IMR-90 (cell line): Measurements from ENCODE around the gene CCDC171. TPM values are rescaled to one million over a fixed set of nuclear protein-coding genes. Genes with fewer than 3 reads are reported as not detected.

ENCODE experiments used
- ATAC-seq: fragments of 200-7000 bp; cut with Tn5 transposase; 2 replicates; pipeline ENCODE4 v1.9.1; 2020; ENCODE audit warnings: low read depth, mild to moderate bottlenecking, moderate library complexity
- BruUV-seq: library from RNA; stranded (reverse); fragments of 400-500 nt; replicated peaks from 2 replicates; lab custom pipeline; 2021; lab: Mats Ljungman, UMichigan
- CTCF ChIA-PET: fragments of 300-600 bp; formaldehyde crosslinking; extraction: SDS; loops from one replicate; lab custom pipeline; 2021; ENCODE audit warnings: antibody characterized with exemption; lab: Yijun Ruan, JAX
- POLR2A ChIA-PET: fragments of 300-600 bp; sonication (Branson Sonifier 250); formaldehyde crosslinking; loops from one replicate; lab custom pipeline; 2022; ENCODE audit warnings: antibody characterized with exemption; ENCODE audit not compliant: unreplicated experiment; lab: Charles Lee
- DNase-seq: peaks from one replicate; pipeline ENCODE4 v3.0.0; 2013
- H2AFZ ChIP-seq: replicated peaks from 2 replicates; pipeline ENCODE3; 2013; ENCODE audit warnings: low read length, mild to moderate bottlenecking; ENCODE audit not compliant: poor library complexity
- H2AK5ac ChIP-seq: 2 replicates; pipeline ENCODE4 v1.6.1; 2013; ENCODE audit warnings: low read depth, low read length, inconsistent platforms
- H2AK9ac ChIP-seq: replicated peaks from 2 replicates; pipeline ENCODE3; 2013; ENCODE audit warnings: mild to moderate bottlenecking, low read depth, low read length, moderate library complexity; ENCODE audit not compliant: poor library complexity
- H2BK120ac ChIP-seq: 2 replicates; pipeline ENCODE4 v1.6.1; 2013; ENCODE audit warnings: low read depth, low read length, inconsistent platforms
- H2BK15ac ChIP-seq: 3 replicates; pipeline ENCODE4 v1.6.1; 2013; ENCODE audit warnings: low read depth, low read length, inconsistent platforms
- H2BK20ac ChIP-seq: 2 replicates; pipeline ENCODE4 v1.6.1; 2013; ENCODE audit warnings: low read depth, mild to moderate bottlenecking, inconsistent platforms, low read length, moderate library complexity
- H2BK5ac ChIP-seq: 2 replicates; pipeline ENCODE4 v1.6.1; 2013; ENCODE audit warnings: mild to moderate bottlenecking, low read depth, low read length, inconsistent platforms; ENCODE audit not compliant: poor library complexity, severe bottlenecking
- H3K14ac ChIP-seq: replicated peaks from 2 replicates; pipeline ENCODE4 v1.6.1; 2013; ENCODE audit warnings: low read depth, low read length, inconsistent platforms
- H3K18ac ChIP-seq: 2 replicates; pipeline ENCODE4 v1.6.1; 2013; ENCODE audit warnings: low read depth, low read length, control low read depth
- H3K23ac ChIP-seq: 2 replicates; pipeline ENCODE4 v1.6.1; 2013; ENCODE audit warnings: low read depth, low read length, inconsistent platforms
- H3K27ac ChIP-seq: 2 replicates; pipeline ENCODE4 v1.5.1; 2013; ENCODE audit warnings: mild to moderate bottlenecking, control low read depth, low read length; ENCODE audit not compliant: insufficient read depth
- H3K27me3 ChIP-seq: 2 replicates; pipeline ENCODE4 v1.6.1; 2013; ENCODE audit warnings: low read length; ENCODE audit not compliant: control insufficient read depth, insufficient read depth
- H3K36me3 ChIP-seq: 2 replicates; pipeline ENCODE4 v1.6.1; 2013; ENCODE audit warnings: low read length, mixed read lengths; ENCODE audit not compliant: control insufficient read depth, insufficient read depth
- H3K4ac ChIP-seq: 2 replicates; pipeline ENCODE4 v1.6.1; 2013; ENCODE audit warnings: low read depth, low read length, inconsistent platforms
- H3K4me1 ChIP-seq: 2 replicates; pipeline ENCODE4 v1.6.1; 2013; ENCODE audit warnings: low read length, mixed read lengths; ENCODE audit not compliant: control insufficient read depth, insufficient read depth
- H3K4me2 ChIP-seq: 2 replicates; pipeline ENCODE4 v1.6.1; 2013; ENCODE audit warnings: low read depth, mild to moderate bottlenecking, control low read depth, low read length, moderate library complexity
- H3K4me3 ChIP-seq: 2 replicates; pipeline ENCODE4 v1.5.1; 2013; ENCODE audit warnings: low read depth, mild to moderate bottlenecking, control low read depth, low read length, moderate library complexity; ENCODE audit not compliant: insufficient read depth
- H3K56ac ChIP-seq: 2 replicates; pipeline ENCODE4 v1.6.1; 2013; ENCODE audit warnings: low read length, inconsistent platforms; ENCODE audit not compliant: insufficient read depth; ENCODE audit errors: extremely low read depth
- H3K79me1 ChIP-seq, 2 experiments: 2 replicates each; pipeline ENCODE4 v1.6.1; 2013; ENCODE audit warnings: low read length in 2 of 2, inconsistent platforms in 1 of 2, low read depth in 1 of 2
- H3K9ac ChIP-seq: 2 replicates; pipeline ENCODE4 v1.6.1; 2013; ENCODE audit warnings: low read depth, low read length, control low read depth
- H3K9me1 ChIP-seq: 2 replicates; pipeline ENCODE4 v1.6.1; 2013; ENCODE audit warnings: low read length, inconsistent platforms; ENCODE audit not compliant: insufficient read depth
- H3K9me3 ChIP-seq: 2 replicates; pipeline ENCODE4 v1.6.1; 2013; ENCODE audit warnings: low read length; ENCODE audit not compliant: control insufficient read depth, insufficient read depth
- H4K20me1 ChIP-seq: 2 replicates; pipeline ENCODE4 v1.6.1; 2013; ENCODE audit warnings: low read length, inconsistent platforms; ENCODE audit not compliant: insufficient read depth
- H4K5ac ChIP-seq: 2 replicates; pipeline ENCODE4 v1.6.1; 2013; ENCODE audit warnings: mild to moderate bottlenecking, low read depth, low read length, control low read depth
- H4K8ac ChIP-seq, 2 experiments: 2 replicates each; pipeline ENCODE4 v1.6.1; 2013; ENCODE audit warnings: low read depth in 2 of 2, low read length in 2 of 2, control low read depth in 1 of 2, inconsistent platforms in 1 of 2
- H4K91ac ChIP-seq: 2 replicates; pipeline ENCODE4 v1.6.1; 2013; ENCODE audit warnings: low read depth, low read length, inconsistent platforms; ENCODE audit not compliant: insufficient read depth
- BHLHE40 ChIP-seq: fragments of 150-350 bp; IDR thresholded peaks from 2 replicates; pipeline ENCODE4 v1.6.1; 2016; ENCODE audit warnings: mild to moderate bottlenecking, low read depth, low read length
- CEBPB ChIP-seq: IDR thresholded peaks from 2 replicates; pipeline ENCODE4 v1.6.1; 2012; ENCODE audit warnings: low read depth, low read length, improper control_type of control experiment
- CHD1 ChIP-seq: IDR thresholded peaks from 2 replicates; pipeline ENCODE4 v1.6.1; 2012; ENCODE audit warnings: low read depth, low read length, improper control_type of control experiment
- CTCF ChIP-seq: conservative IDR thresholded peaks from 2 replicates; pipeline ENCODE4 v1.5.1; 2012; ENCODE audit warnings: mild to moderate bottlenecking, low read depth, low read length, improper control_type of control experiment
- ELK1 ChIP-seq: fragments of 150-350 bp; IDR thresholded peaks from 2 replicates; pipeline ENCODE4 v1.6.1; 2016; ENCODE audit warnings: low read depth, mild to moderate bottlenecking, low read length, moderate library complexity, borderline replicate concordance
- FOS ChIP-seq: fragments of 150-350 bp; IDR thresholded peaks from 2 replicates; pipeline ENCODE4 v1.6.1; 2016; ENCODE audit warnings: low read depth, low read length
- MAZ ChIP-seq: IDR thresholded peaks from 2 replicates; pipeline ENCODE4 v1.6.1; 2012; ENCODE audit warnings: low read depth, mild to moderate bottlenecking, low read length, improper control_type of control experiment, moderate library complexity, borderline replicate concordance
- MXI1 ChIP-seq: IDR thresholded peaks from 2 replicates; pipeline ENCODE4 v1.6.1; 2012; ENCODE audit warnings: low read depth, mild to moderate bottlenecking, low read length, moderate library complexity, borderline replicate concordance
- NFE2L2 ChIP-seq: fragments of 150-350 bp; IDR thresholded peaks from 2 replicates; pipeline ENCODE4 v1.6.1; 2016; ENCODE audit warnings: low read depth, mild to moderate bottlenecking, low read length
- POLR2A ChIP-seq: IDR thresholded peaks from 2 replicates; pipeline ENCODE4 v1.6.1; 2012; ENCODE audit warnings: mild to moderate bottlenecking, low read depth, low read length
- RAD21 ChIP-seq: IDR thresholded peaks from 2 replicates; pipeline ENCODE4 v1.6.1; 2012; ENCODE audit warnings: low read length, improper control_type of control experiment
- RCOR1 ChIP-seq: IDR thresholded peaks from 2 replicates; pipeline ENCODE4 v1.6.1; 2012; ENCODE audit warnings: mild to moderate bottlenecking, low read length, improper control_type of control experiment; ENCODE audit not compliant: insufficient replicate concordance
- RFX5 ChIP-seq: IDR thresholded peaks from 2 replicates; pipeline ENCODE4 v1.8.0; 2012; ENCODE audit warnings: low read depth, mild to moderate bottlenecking, low read length, moderate library complexity
- SMC3 ChIP-seq: fragments of 150-350 bp; IDR thresholded peaks from 2 replicates; pipeline ENCODE4 v1.6.1; 2016; ENCODE audit warnings: low read depth, mild to moderate bottlenecking, antibody characterized with exemption, low read length, moderate library complexity
- USF2 ChIP-seq: fragments of 150-350 bp; IDR thresholded peaks from 2 replicates; pipeline ENCODE4 v1.6.1; 2017; ENCODE audit warnings: mild to moderate bottlenecking, antibody characterized with exemption, low read length, low read depth
- WGBS, 2 experiments: methylation state at CpG; one replicate each; pipeline versions ENCODE4 v1.1.5 to v1.1.7; 2013; ENCODE audit warnings: missing lambda C conversion rate in 2 of 2; ENCODE audit not compliant: insufficient read length in 1 of 2; ENCODE audit errors: extremely low coverage in 2 of 2; 5-methylcytosine and 5-hydroxymethylcytosine counted together
- dilution Hi-C: fragments of 300-500 bp; cut with HindIII; formaldehyde crosslinking; loops from one replicate; pipeline ENCODE4 v1.14.3; 2018; ENCODE audit warnings: low sequenced_read_pairs; ENCODE audit not compliant: unreplicated experiment
- in situ Hi-C: fragments of 300-500 bp; cut with MboI; formaldehyde crosslinking; loops from 3 replicates; pipeline ENCODE4 v1.14.3; 2019; ENCODE audit warnings: low sequenced_read_pairs, inconsistent platforms, mixed read lengths
- intact Hi-C: fragments of 100-400 bp; cut with micrococcal nuclease; formaldehyde crosslinking; loops from 2 replicates; pipeline ENCODE4 v1.10.0; 2022
- polyA plus RNA-seq, 3 experiments: library from polyadenylated mRNA; depleted of rRNA; stranded (reverse); fragments of >200 nt; gene quantifications; 2 replicates each; pipeline ENCODE4 v1.2.3, GENCODE V29; 2012; ENCODE audit warnings: low replicate concordance in 1 of 3
- total RNA-seq: library from RNA; depleted of rRNA; stranded (reverse); fragments of >200 nt; gene quantifications from 2 replicates; pipeline ENCODE4 v1.2.3, GENCODE V29; 2012

Gene CCDC171
- total and polyA plus RNA-seq, 2 of the 4 experiments (the other 2 are of a cell fraction): 0.63 to 2.2 TPM

GRCh38 chr9:15525958-15526357, 26.9 kb upstream of the CCDC171 start:
- Histone ChIP-seq H2BK20ac (no peak overlapping the region), H2AK9ac (no peak overlapping the region), H3K14ac (no peak overlapping the region), H3K27me3 (no peaks in the 10 kb centered on the region), H3K9me1 (no peaks in the 10 kb centered on the region), H3K27ac (no peak overlapping the region), H3K36me3 (no peaks in the 10 kb centered on the region), H4K20me1 (no peaks in the 10 kb centered on the region), H2BK5ac (no peak overlapping the region), H2AK5ac (no peak overlapping the region), H2AFZ (no peak overlapping the region), H4K8ac (no peak overlapping the region), H3K9me3 (no peaks in the 10 kb centered on the region), H3K4ac (no peak overlapping the region), H3K79me1 (no peaks in the 10 kb centered on the region), H3K4me1 (no peaks in the 10 kb centered on the region), H3K9ac (no peak overlapping the region), H2BK120ac (no peak overlapping the region), H3K56ac (no peak overlapping the region), H2BK15ac (no peak overlapping the region), H3K23ac (no peak overlapping the region), H3K4me2 (no peak overlapping the region), H4K91ac (no peak overlapping the region), H3K4me3 (no peak overlapping the region), H3K18ac (no peak overlapping the region), H4K5ac (no peak overlapping the region)
- dilution Hi-C loops (no loop called here), intact Hi-C loops (no loop called here), in situ Hi-C loops (no loop called here)
- no CpG with 5 or more reads among the region's 2 CpGs for WGBS, 2 experiments
- ChIA-PET POLR2A (no interaction called here), CTCF (no interaction called here)
- TF ChIP-seq FOS: no peak
- no peak for TF ChIP-seq CEBPB
- no peak for TF ChIP-seq ELK1
- TF ChIP-seq RCOR1: no peak
- TF ChIP-seq CTCF: no peak
- no peak for TF ChIP-seq RFX5
- TF ChIP-seq BHLHE40: no peak
- no peak for TF ChIP-seq RAD21
- TF ChIP-seq MXI1: no peak
- no peak for TF ChIP-seq SMC3
- TF ChIP-seq CHD1: no peak
- no peak for TF ChIP-seq NFE2L2
- TF ChIP-seq POLR2A: no peak
- TF ChIP-seq USF2: no peak
- TF ChIP-seq MAZ: no peak
- ATAC-seq (no peak), DNase-seq (no peak)
- no TSS peak for BruUV-seq
